Spleen (tissue), 11 donors: Measurements from ENCODE around the gene JADE2. TPM values are rescaled to one million over a fixed set of nuclear protein-coding genes. Genes with fewer than 3 reads are reported as not detected.

Experiments
- DNase-seq: peaks from one replicate; pipeline ENCODE4 v3.0.0-alpha.2; 2020
- H3K27ac ChIP-seq, 8 donors: fragments of 200-600 bp; sonication (generic) in 7 of 8; 1 replicate in 4 of 8; 2 replicates in 4 of 8; pipeline versions ENCODE4 v1.5.0 to v1.8.0; 2016 to 2021; ENCODE audit warnings: inconsistent platforms in 4 of 8, mild to moderate bottlenecking in 4 of 8, moderate library complexity in 1 of 8
- H3K27me3 ChIP-seq, 7 donors: fragments of 200-600 bp; sonication (generic) in 6 of 7; replicated peaks in 1 of 7; 1 replicate in 4 of 7; 2 replicates in 3 of 7; pipeline versions ENCODE4 v1.5.0 to v1.8.0; 2016 to 2021; ENCODE audit warnings: inconsistent platforms in 3 of 7, mild to moderate bottlenecking in 1 of 7
- H3K36me3 ChIP-seq, 6 donors: fragments of 200-600 bp; sonication (generic) in 5 of 6; 1 replicate in 4 of 6; 2 replicates in 2 of 6; pipeline versions ENCODE4 v1.5.0 to v1.8.0; 2016 to 2021; ENCODE audit warnings: inconsistent platforms in 2 of 6
- H3K4me1 ChIP-seq, 6 donors: fragments of 200-600 bp; sonication (generic) in 5 of 6; 1 replicate in 3 of 6; 2 replicates in 3 of 6; pipeline versions ENCODE4 v1.5.0 to v1.8.0; 2016 to 2021; ENCODE audit warnings: inconsistent platforms in 3 of 6
- H3K4me3 ChIP-seq, 8 donors: fragments of 200-600 bp; sonication (generic) in 7 of 8; 1 replicate in 4 of 8; 2 replicates in 4 of 8; pipeline versions ENCODE4 v1.5.0 to v1.8.0; 2016 to 2021; ENCODE audit warnings: inconsistent platforms in 4 of 8, mild to moderate bottlenecking in 4 of 8, moderate library complexity in 2 of 8
- H3K9me3 ChIP-seq, 8 donors: fragments of 200-600 bp; sonication (generic) in 7 of 8; 1 replicate in 4 of 8; 2 replicates in 4 of 8; pipeline versions ENCODE4 v1.5.0 to v1.8.0; 2016 to 2021; ENCODE audit warnings: inconsistent platforms in 4 of 8
- CTCF ChIP-seq, 11 experiments: fragments of 200-600 bp in 7 of 11; fragments of 450-650 bp in 4 of 11; sonication (generic) in 4 of 11; IDR thresholded peaks in 8 of 11; conservative IDR thresholded peaks in 3 of 11; 1 replicate in 7 of 11; 2 replicates in 4 of 11; pipeline versions ENCODE4 v1.4.0 to v1.8.0; 2016 to 2021; ENCODE audit warnings: antibody characterized with exemption in 11 of 11, inconsistent platforms in 4 of 11, mild to moderate bottlenecking in 1 of 11
- POLR2A ChIP-seq, 3 donors: fragments of 450-650 bp; IDR thresholded peaks; one replicate each; pipeline ENCODE4 v1.5.1; 2017; ENCODE audit warnings: antibody characterized with exemption in 3 of 3, mild to moderate bottlenecking in 1 of 3
- POLR2AphosphoS5 ChIP-seq, 3 donors: sonication (generic); formaldehyde crosslinking; IDR thresholded peaks; one replicate each; pipeline ENCODE4 v1.5.1; 2017; ENCODE audit warnings: antibody characterized with exemption in 3 of 3
- WGBS, 5 donors: extraction: QIAGEN DNeasy Blood & Tissue Kit in 3 of 5; methylation state at CpG; one replicate each; pipeline versions ENCODE4 v1.1.5 to v1.1.7; 2013 to 2018; 5-methylcytosine and 5-hydroxymethylcytosine counted together
- intact Hi-C: fragments of 100-400 bp; cut with DNase I; formaldehyde crosslinking; loops from one replicate; pipeline ENCODE4 v1.15.0; 2023; ENCODE audit warnings: low total_unique reads
- polyA plus RNA-seq, 3 donors: library from polyadenylated mRNA; stranded (reverse); fragments of 200-250 nt; gene quantifications; one replicate each; pipeline ENCODE4 v1.2.1, GENCODE V29; 2013
- total RNA-seq, 7 donors: library from RNA; depleted of rRNA in 3 of 7; stranded (reverse); fragments of >200 nt in 3 of 7; fragmentation: NEBNext Ultra II Directional in 4 of 7; extraction: Animal tissue kit (Norgen Biotek cat#: 25700) in 4 of 7; gene quantifications; one replicate each; pipeline versions ENCODE4 v1.1.0 to v1.2.1, GENCODE V29; 2016 to 2021
- donor health status: healthy with polysubstance abuse.
- donor health status: DM: no; HTN: no; CAD: no; lungs with moderate emphysema.
- donor health status: DM: no; HTN: no; CAD: no.
- donor health status: Bipolar disorder and iron deficiency.
- donor health status: healthy.
- donor health status: DM: no; HTN: no; CAD: no.
- donor health status: DM: yes; HTN: yes; CAD: no.

The JADE2 gene
- total and polyA plus RNA-seq, 10 donors: 12.3 to 131 (median 94.3) TPM

GRCh38 chr5:134581241-134581981, 55.9 kb downstream of the JADE2 start:
- no peak for TF ChIP-seq POLR2A (IDR thresholded peaks at IDR 0.05)
- TF ChIP-seq POLR2AphosphoS5 (IDR thresholded peaks at IDR 0.05): peak in 2 of 3 donors; percentile 10 to 64
- Histone ChIP-seq H3K36me3 (peaks cover 0 to 65% (median 38%) of the 10 kb centered on the region in 6 donors), H3K4me1 (peaks cover 10 to 50% (median 20%) of the 10 kb centered on the region in 6 donors), H3K9me3 (no peaks in the 10 kb centered on the region), H3K4me3 (no peak overlapping the region), H3K27ac (peak overlapping the region in 1 of 8 donors; percentile 10), H3K27me3 (no peaks in the 10 kb centered on the region)
- intact Hi-C loops: no loop called here
- 73 to 88% (median 80%) methylated on average over 8 of the region's 8 CpGs for WGBS, 5 donors
- DNase-seq: no peak

GRCh38 chr5:134582281-134582680, 56.8 kb downstream of the JADE2 start:
- WGBS, 5 donors: 81 to 91% (median 89%) methylated on average over 5 of the region's 5 CpGs
- no peak overlapping the region for H3K4me3 ChIP-seq
- H3K27me3 ChIP-seq: no peaks in the 10 kb centered on the region
- TF ChIP-seq POLR2AphosphoS5 (IDR thresholded peaks at IDR 0.05) (no peak), CTCF (IDR thresholded peaks at IDR 0.05 in 8 of 11, conservative IDR thresholded peaks at IDR 0.05 in 3 of 11) (no peak), POLR2A (IDR thresholded peaks at IDR 0.05) (no peak)
- peaks cover 0 to 57% (median 30%) of the 10 kb centered on the region in 6 donors for H3K36me3 ChIP-seq
- H3K27ac ChIP-seq: peak overlapping the region in 1 of 8 donors; percentile 10
- H3K4me1 ChIP-seq: peaks cover 12 to 50% (median 19%) of the 10 kb centered on the region in 6 donors
- H3K9me3 ChIP-seq: no peaks in the 10 kb centered on the region
- intact Hi-C loops: no loop called here
- DNase-seq: no peak

GRCh38 chr5:134582941-134583340, 57.5 kb downstream of the JADE2 start:
- Histone ChIP-seq H3K27ac (no peak overlapping the region), H3K4me1 (peaks cover 7 to 48% (median 13%) of the 10 kb centered on the region in 6 donors), H3K4me3 (no peak overlapping the region), H3K9me3 (no peaks in the 10 kb centered on the region), H3K27me3 (no peaks in the 10 kb centered on the region), H3K36me3 (peaks cover 0 to 50% (median 29%) of the 10 kb centered on the region in 6 donors)
- intact Hi-C loops: no loop called here
- TF ChIP-seq POLR2AphosphoS5 (IDR thresholded peaks at IDR 0.05): peak in 2 of 3 donors; percentile 1 to 13
- no peak for TF ChIP-seq POLR2A (IDR thresholded peaks at IDR 0.05)
- no peak for TF ChIP-seq CTCF (IDR thresholded peaks at IDR 0.05 in 8 of 11, conservative IDR thresholded peaks at IDR 0.05 in 3 of 11)
- WGBS, 5 donors: 88 to 95% (median 91%) methylated on average over 10 of the region's 10 CpGs
- no peak for DNase-seq

- peaks cover 5 to 41% (median 12%) of the 10 kb centered on the region in 6 donors for H3K4me1 ChIP-seq
- no peak overlapping the region for H3K4me3 ChIP-seq
- intact Hi-C loops: loop anchor here (2.0 kb wide), 1 partner anchor 279 kb away; no protein-coding TSS in a partner anchor
- 76 to 88% (median 82%) methylated on average over 2 of the region's 2 CpGs for WGBS, 5 donors
- TF ChIP-seq POLR2A (IDR thresholded peaks at IDR 0.05) (no peak), POLR2AphosphoS5 (IDR thresholded peaks at IDR 0.05) (no peak), CTCF (IDR thresholded peaks at IDR 0.05 in 8 of 11, conservative IDR thresholded peaks at IDR 0.05 in 3 of 11) (no peak)
- peaks cover 0 to 42% (median 21%) of the 10 kb centered on the region in 6 donors for H3K36me3 ChIP-seq
- no peak for DNase-seq
- H3K27me3 ChIP-seq: no peaks in the 10 kb centered on the region
- no peaks in the 10 kb centered on the region for H3K9me3 ChIP-seq
- peak overlapping the region in 1 of 8 donors; percentile 6 for H3K27ac ChIP-seq
These were observed 58.3 kb downstream of the JADE2 start for GRCh38 chr5:134583766-134584165.
